K562 (cell line): ENCODE measurements around the gene CAPN12. TPM values are rescaled to one million over a fixed set of nuclear protein-coding genes. Genes with fewer than 3 reads are reported as not detected.

Experiments used
- ARNT ChIP-seq, 2 experiments: fragments of 450-650 bp; IDR thresholded peaks; 2 replicates each; pipeline ENCODE4 v1.6.1; 2016; ENCODE audit warnings: mild to moderate bottlenecking in 1 of 2
- BACH1 ChIP-seq: fragments of 200-800 bp; sonication (Bioruptor generic); IDR thresholded peaks from 2 replicates; pipeline ENCODE4 v1.6.1; 2016; ENCODE audit warnings: missing genetic modification characterization, missing compliant biosample characterization
- BCOR ChIP-seq: fragments of 450-650 bp; IDR thresholded peaks from 2 replicates; pipeline ENCODE4 v1.6.1; 2016
- CHD1 ChIP-seq: fragments of 200-600 bp; sonication (generic); IDR thresholded peaks from one replicate; pipeline ENCODE4 v1.6.1; 2012; ENCODE audit warnings: mild to moderate bottlenecking, moderate library complexity, low read length, inconsistent platforms
- COPS2 ChIP-seq: fragments of 450-650 bp; conservative IDR thresholded peaks from 2 replicates; pipeline ENCODE4 v1.6.1; 2016; ENCODE audit warnings: mild to moderate bottlenecking, moderate library complexity
- CREM ChIP-seq: IDR thresholded peaks from 2 replicates; pipeline ENCODE4 v1.6.1; 2014; ENCODE audit warnings: antibody characterized with exemption, low read depth
- CTBP1 ChIP-seq: fragments of 450-650 bp; IDR thresholded peaks from 2 replicates; pipeline ENCODE4 v1.6.1; 2016; ENCODE audit warnings: borderline replicate concordance
- HNRNPLL ChIP-seq: fragments of 200-400 bp; formaldehyde crosslinking; IDR thresholded peaks from 2 replicates; pipeline ENCODE4 v1.6.1; 2017; ENCODE audit warnings: low read length, low read depth, mild to moderate bottlenecking; ENCODE audit not compliant: poor library complexity, severe bottlenecking
- ILK ChIP-seq: fragments of 450-650 bp; IDR thresholded peaks from 2 replicates; pipeline ENCODE4 v1.6.1; 2016; ENCODE audit warnings: missing genetic modification characterization, low read depth, mild to moderate bottlenecking, missing compliant biosample characterization, moderate library complexity, borderline replicate concordance
- MECOM ChIP-seq: fragments of 250-450 bp; sonication (Bioruptor Pico); IDR thresholded peaks from 2 replicates; pipeline ENCODE4 v1.8.0; 2022; ENCODE audit warnings: inconsistent platforms
- NFIX ChIP-seq: fragments of 250-450 bp; sonication (Bioruptor Pico); IDR thresholded peaks from 2 replicates; pipeline ENCODE4 v1.4.0; 2020; ENCODE audit warnings: low read depth, mild to moderate bottlenecking, moderate library complexity
- NR2C1 ChIP-seq, 2 experiments: fragments of 450-650 bp; IDR thresholded peaks; 2 replicates each; pipeline ENCODE4 v1.6.1; 2017; ENCODE audit warnings: mild to moderate bottlenecking in 2 of 2, antibody characterized with exemption in 1 of 2, inconsistent platforms in 1 of 2, missing compliant biosample characterization in 1 of 2, missing genetic modification characterization in 1 of 2
- NR4A1 ChIP-seq, 2 experiments: fragments of 250-450 bp in 1 of 2; fragments of 450-650 bp in 1 of 2; sonication (Bioruptor Pico) in 1 of 2; IDR thresholded peaks; 2 replicates each; pipeline versions ENCODE4 v1.4.0 to v1.6.1; 2016 to 2020; ENCODE audit warnings: mild to moderate bottlenecking in 2 of 2, missing compliant biosample characterization in 1 of 2, missing genetic modification characterization in 1 of 2, moderate library complexity in 1 of 2
- RFX1 ChIP-seq: fragments of 450-650 bp; IDR thresholded peaks from 2 replicates; pipeline ENCODE4 v1.6.1; 2016; ENCODE audit warnings: mild to moderate bottlenecking, moderate library complexity
- TCF7L2 ChIP-seq: fragments of 150-350 bp; IDR thresholded peaks from 2 replicates; pipeline ENCODE4 v1.6.1; 2016; ENCODE audit warnings: low read depth, mild to moderate bottlenecking, low read length, moderate library complexity
- THRB ChIP-seq: fragments of 450-650 bp; formaldehyde crosslinking; conservative IDR thresholded peaks from 2 replicates; pipeline ENCODE4 v1.4.0; 2022; ENCODE audit warnings: mild to moderate bottlenecking, missing genetic modification characterization
- ZKSCAN8 ChIP-seq: fragments of 200-800 bp; sonication (Bioruptor generic); IDR thresholded peaks from 2 replicates; pipeline ENCODE4 v1.6.1; 2016; ENCODE audit warnings: missing genetic modification characterization, missing compliant biosample characterization
- ZNF175 ChIP-seq: fragments of 200-800 bp; sonication (Bioruptor generic); IDR thresholded peaks from 2 replicates; pipeline ENCODE4 v1.6.1; 2016; ENCODE audit warnings: low read depth, mild to moderate bottlenecking, missing genetic modification characterization, missing compliant biosample characterization
- polyA plus RNA-seq, 8 experiments: library from polyadenylated mRNA; depleted of rRNA in 4 of 8; stranded (reverse) in 5 of 8; unstranded in 3 of 8; fragments of >200 nt; fragmentation: Nextera tagmentation in 2 of 8; fragmentation: Illumina TruSeq in 1 of 8; extraction: Ambion mirVana in 2 of 8; extraction: Trizol in 1 of 8; gene quantifications; 2 replicates each; pipeline versions ENCODE4 v1.2.1 to v1.2.3, GENCODE V29; 2011 to 2014; ENCODE audit warnings: inconsistent platforms in 1 of 8, missing spikeins in 1 of 8
- total RNA-seq, 7 experiments: library from RNA; depleted of rRNA in 6 of 7; stranded (reverse); fragments of >200 nt in 6 of 7; fragmentation: Illumina TruSeq in 2 of 7; extraction: Trizol in 2 of 7; gene quantifications; 2 replicates each; pipeline versions ENCODE4 v1.2.1 to v1.2.3, GENCODE V29; 2011 to 2021; ENCODE audit warnings: low replicate concordance in 1 of 7
- TF ChIP-seq, protein P1 (sequence below): fragments of 450-650 bp; IDR thresholded peaks from 2 replicates; pipeline ENCODE4 v1.6.1; 2016; ENCODE audit warnings: borderline replicate concordance
- TF ChIP-seq, protein P2 (sequence below), 2 experiments: fragments of 450-650 bp in 1 of 2; sonication (generic) in 1 of 2; formaldehyde crosslinking; conservative IDR thresholded peaks; 2 replicates each; pipeline versions ENCODE4 v1.4.0 to v1.8.1; 2020 to 2022; ENCODE audit warnings: mild to moderate bottlenecking in 1 of 2, missing genetic modification reagents in 1 of 2
- TF ChIP-seq, protein P3 (sequence below): fragments of 450-650 bp; IDR thresholded peaks from 2 replicates; pipeline ENCODE4 v1.6.1; 2017; ENCODE audit warnings: antibody characterized with exemption

Gene CAPN12
- total and polyA plus RNA-seq, 9 of the 15 experiments (the other 6 are each of a cell fraction or from before 2014, with no cell fraction given): 0.83 to 7.0 (median 1.6) TPM

DNA sequence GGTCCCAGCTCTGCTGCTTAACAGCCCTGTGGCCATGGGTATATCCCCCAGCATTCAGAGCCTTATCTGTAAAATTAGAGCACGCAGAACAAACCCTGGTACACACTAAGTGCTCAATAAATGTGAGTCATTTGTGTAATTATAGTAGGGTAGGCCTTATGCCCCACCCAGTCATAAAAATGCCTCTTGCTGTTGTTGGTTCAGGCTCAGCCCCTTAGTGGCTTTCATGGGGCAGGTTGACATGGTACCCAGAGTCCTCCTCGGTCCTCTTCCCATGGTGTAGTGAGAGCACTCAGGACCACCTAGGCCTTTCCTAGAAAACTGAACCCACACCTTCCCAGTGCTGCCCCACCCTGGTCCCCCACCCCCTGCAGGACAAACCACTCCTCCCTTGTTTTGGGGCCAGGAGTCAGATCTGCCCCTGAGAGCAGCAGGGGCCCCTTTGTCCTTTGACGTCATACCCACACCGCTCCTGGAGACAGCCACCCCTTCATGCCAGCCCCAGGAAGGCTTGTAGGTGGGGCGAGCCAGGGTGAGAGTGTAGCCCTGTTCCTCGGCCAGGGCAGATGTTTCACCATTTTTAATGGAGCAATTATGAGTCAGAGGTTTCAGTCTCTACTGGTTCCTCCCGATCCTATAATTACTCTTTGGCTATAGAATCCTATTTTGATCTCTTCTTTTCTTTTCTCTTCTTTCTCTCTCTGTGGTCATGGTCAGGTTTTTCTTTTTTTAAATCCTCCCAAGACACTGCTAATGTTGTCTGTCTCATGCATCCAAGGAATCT is 60.0 kb downstream of the CAPN12 start (continued):
- TF ChIP-seq BACH1 (tag) (peak; percentile 58; the same call in 1 of the 2 replicates), TCF7L2 (no peak), ILK (tag) (no peak), NR2C1 (IDR thresholded peaks at IDR 0.05) (no peak), NR2C1 (tag; IDR thresholded peaks at IDR 0.05) (peak; percentile 48; the same call in 1 of the 2 replicates), NR4A1 (CRISPR knock-in tag; IDR thresholded peaks at IDR 0.05) (no peak), NR4A1 (tag; IDR thresholded peaks at IDR 0.05) (peak; percentile 58; the same call in 1 of the 2 replicates), ZKSCAN8 (peak; percentile 99), MECOM (CRISPR knock-in tag) (no peak), NFIX (CRISPR knock-in tag) (no peak), RFX1 (no peak), HNRNPLL (no peak), CTBP1 (no peak), CHD1 (no peak), THRB (no peak), CREM (peak; percentile 74), BCOR (no peak), COPS2 (no peak), ARNT (IDR thresholded peaks at IDR 0.05) (no peak), ZNF175 (CRISPR knock-in tag) (peak; percentile 97)
- TF ChIP-seq, protein P1, sequence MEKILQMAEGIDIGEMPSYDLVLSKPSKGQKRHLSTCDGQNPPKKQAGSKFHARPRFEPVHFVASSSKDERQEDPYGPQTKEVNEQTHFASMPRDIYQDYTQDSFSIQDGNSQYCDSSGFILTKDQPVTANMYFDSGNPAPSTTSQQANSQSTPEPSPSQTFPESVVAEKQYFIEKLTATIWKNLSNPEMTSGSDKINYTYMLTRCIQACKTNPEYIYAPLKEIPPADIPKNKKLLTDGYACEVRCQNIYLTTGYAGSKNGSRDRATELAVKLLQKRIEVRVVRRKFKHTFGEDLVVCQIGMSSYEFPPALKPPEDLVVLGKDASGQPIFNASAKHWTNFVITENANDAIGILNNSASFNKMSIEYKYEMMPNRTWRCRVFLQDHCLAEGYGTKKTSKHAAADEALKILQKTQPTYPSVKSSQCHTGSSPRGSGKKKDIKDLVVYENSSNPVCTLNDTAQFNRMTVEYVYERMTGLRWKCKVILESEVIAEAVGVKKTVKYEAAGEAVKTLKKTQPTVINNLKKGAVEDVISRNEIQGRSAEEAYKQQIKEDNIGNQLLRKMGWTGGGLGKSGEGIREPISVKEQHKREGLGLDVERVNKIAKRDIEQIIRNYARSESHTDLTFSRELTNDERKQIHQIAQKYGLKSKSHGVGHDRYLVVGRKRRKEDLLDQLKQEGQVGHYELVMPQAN: no peak; the same call in 1 of the 2 replicates
- TF ChIP-seq, protein P2, sequence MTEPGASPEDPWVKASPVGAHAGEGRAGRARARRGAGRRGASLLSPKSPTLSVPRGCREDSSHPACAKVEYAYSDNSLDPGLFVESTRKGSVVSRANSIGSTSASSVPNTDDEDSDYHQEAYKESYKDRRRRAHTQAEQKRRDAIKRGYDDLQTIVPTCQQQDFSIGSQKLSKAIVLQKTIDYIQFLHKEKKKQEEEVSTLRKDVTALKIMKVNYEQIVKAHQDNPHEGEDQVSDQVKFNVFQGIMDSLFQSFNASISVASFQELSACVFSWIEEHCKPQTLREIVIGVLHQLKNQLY (CRISPR knock-in tag; conservative IDR thresholded peaks at IDR 0.05): no peak
- TF ChIP-seq, protein P3, sequence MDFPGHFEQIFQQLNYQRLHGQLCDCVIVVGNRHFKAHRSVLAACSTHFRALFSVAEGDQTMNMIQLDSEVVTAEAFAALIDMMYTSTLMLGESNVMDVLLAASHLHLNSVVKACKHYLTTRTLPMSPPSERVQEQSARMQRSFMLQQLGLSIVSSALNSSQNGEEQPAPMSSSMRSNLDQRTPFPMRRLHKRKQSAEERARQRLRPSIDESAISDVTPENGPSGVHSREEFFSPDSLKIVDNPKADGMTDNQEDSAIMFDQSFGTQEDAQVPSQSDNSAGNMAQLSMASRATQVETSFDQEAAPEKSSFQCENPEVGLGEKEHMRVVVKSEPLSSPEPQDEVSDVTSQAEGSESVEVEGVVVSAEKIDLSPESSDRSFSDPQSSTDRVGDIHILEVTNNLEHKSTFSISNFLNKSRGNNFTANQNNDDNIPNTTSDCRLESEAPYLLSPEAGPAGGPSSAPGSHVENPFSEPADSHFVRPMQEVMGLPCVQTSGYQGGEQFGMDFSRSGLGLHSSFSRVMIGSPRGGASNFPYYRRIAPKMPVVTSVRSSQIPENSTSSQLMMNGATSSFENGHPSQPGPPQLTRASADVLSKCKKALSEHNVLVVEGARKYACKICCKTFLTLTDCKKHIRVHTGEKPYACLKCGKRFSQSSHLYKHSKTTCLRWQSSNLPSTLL: no peak
